H1 (cell line): ENCODE measurements around the gene BEST3. TPM values are rescaled to one million over a fixed set of nuclear protein-coding genes. Genes with fewer than 3 reads are reported as not detected.

Experiments
- CTCF ChIA-PET: fragments of 300-600 bp; sonication (Branson Sonifier 250); formaldehyde crosslinking; loops from one replicate; lab custom pipeline; 2021; ENCODE audit not compliant: partially characterized antibody; lab: Charles Lee
- POLR2A ChIA-PET: fragments of 300-600 bp; sonication (Branson Sonifier 250); formaldehyde crosslinking; loops from one replicate; lab custom pipeline; 2021; ENCODE audit warnings: inconsistent platforms; ENCODE audit not compliant: partially characterized antibody; lab: Charles Lee
- DNase-seq, 2 experiments: peaks; one replicate each; pipeline versions ENCODE4 v3.0.0 to v3.0.0-alpha.2; 2010 to 2022; ENCODE audit warnings: low spot score in 2 of 2, low read depth in 1 of 2, mixed read lengths in 1 of 2
- FAIRE-seq: peaks from 2 replicates; lab custom pipeline; 2011; peaks lifted over from hg19 to GRCh38; lab: Jason Lieb, UNC
- H2AFZ ChIP-seq: 2 replicates; pipeline ENCODE4 v1.8.1; 2012; ENCODE audit warnings: low read length, inconsistent platforms
- H2AK5ac ChIP-seq: 2 replicates; pipeline ENCODE4 v1.6.1; 2013; ENCODE audit warnings: low read depth, low read length
- H2BK120ac ChIP-seq: replicated peaks from 2 replicates; pipeline ENCODE3; 2013; ENCODE audit warnings: low read depth, low read length, inconsistent platforms
- H2BK12ac ChIP-seq: 2 replicates; pipeline ENCODE4 v1.6.1; 2013; ENCODE audit warnings: low read depth, low read length
- H2BK15ac ChIP-seq: 2 replicates; pipeline ENCODE4 v1.6.1; 2013; ENCODE audit warnings: low read length
- H2BK20ac ChIP-seq: 2 replicates; pipeline ENCODE4 v1.6.1; 2013; ENCODE audit warnings: low read length
- H2BK5ac ChIP-seq: 2 replicates; pipeline ENCODE4 v1.6.1; 2013; ENCODE audit warnings: low read depth, low read length
- H3K14ac ChIP-seq: 2 replicates; pipeline ENCODE4 v1.6.1; 2013; ENCODE audit warnings: inconsistent platforms; ENCODE audit not compliant: insufficient read length
- H3K18ac ChIP-seq: 2 replicates; pipeline ENCODE4 v1.6.1; 2013; ENCODE audit warnings: low read length; ENCODE audit errors: extremely low read depth
- H3K23ac ChIP-seq: 2 replicates; pipeline ENCODE4 v1.6.1; 2013; ENCODE audit warnings: inconsistent platforms; ENCODE audit not compliant: insufficient read length
- H3K23me2 ChIP-seq: 2 replicates; pipeline ENCODE4 v1.6.1; 2013; ENCODE audit warnings: low read depth, low read length
- H3K27ac ChIP-seq: 2 replicates; pipeline ENCODE4 v1.6.1; 2011; ENCODE audit warnings: low read depth, low read length, inconsistent platforms
- H3K27me3 ChIP-seq, 4 experiments: replicated peaks in 1 of 4; 1 replicate in 1 of 4; 2 replicates in 3 of 4; pipeline versions ENCODE4 v1.6.1 to v1.8.1; 2011 to 2013; ENCODE audit warnings: low read length in 3 of 4, mild to moderate bottlenecking in 3 of 4, inconsistent platforms in 2 of 4, mixed read lengths in 2 of 4, moderate library complexity in 1 of 4; ENCODE audit not compliant: control insufficient read depth in 3 of 4, insufficient read depth in 3 of 4; ENCODE audit errors: extremely low read depth in 1 of 4
- H3K36me3 ChIP-seq, 4 experiments: 2 replicates each; pipeline versions ENCODE4 v1.6.1 to v1.8.1; 2011 to 2013; ENCODE audit warnings: mild to moderate bottlenecking in 4 of 4, low read length in 3 of 4, moderate library complexity in 2 of 4, control low read depth in 1 of 4, inconsistent platforms in 1 of 4; ENCODE audit not compliant: insufficient read depth in 4 of 4, control insufficient read depth in 2 of 4
- H3K4ac ChIP-seq: replicated peaks from 2 replicates; pipeline ENCODE3; 2013; ENCODE audit warnings: low read length, low read depth, mixed read lengths, inconsistent platforms; ENCODE audit not compliant: insufficient read length
- H3K4me1 ChIP-seq, 4 experiments: replicated peaks in 1 of 4; 1 replicate in 1 of 4; 2 replicates in 3 of 4; pipeline versions ENCODE4 v1.6.1 to v1.8.1; 2011 to 2013; ENCODE audit warnings: low read length in 3 of 4, inconsistent platforms in 2 of 4, mixed read lengths in 1 of 4; ENCODE audit not compliant: insufficient read depth in 4 of 4, control insufficient read depth in 3 of 4
- H3K4me2 ChIP-seq, 2 experiments: 2 replicates each; pipeline versions ENCODE4 v1.6.1 to v1.8.1; 2011 to 2013; ENCODE audit warnings: low read depth in 2 of 2, low read length in 2 of 2, control low read depth in 1 of 2, inconsistent platforms in 1 of 2, mild to moderate bottlenecking in 1 of 2; ENCODE audit not compliant: insufficient read depth in 1 of 2
- H3K4me3 ChIP-seq, 4 experiments: fragments of 200-600, 300-600 bp in 1 of 4; sonication (generic), shearing (Covaris generic), sonication (Bioruptor Twin) in 1 of 4; 2 replicates each; pipeline versions ENCODE4 v1.5.1 to v1.8.1; 2011 to 2016; ENCODE audit warnings: low read length in 4 of 4, low read depth in 3 of 4, control low read depth in 2 of 4, inconsistent platforms in 2 of 4, mild to moderate bottlenecking in 2 of 4, mixed read lengths in 1 of 4, moderate library complexity in 1 of 4; ENCODE audit not compliant: insufficient read depth in 2 of 4; ENCODE audit errors: extremely low read depth in 1 of 4
- H3K56ac ChIP-seq: replicated peaks from 2 replicates; pipeline ENCODE3; 2013; ENCODE audit warnings: low read depth, mild to moderate bottlenecking, mixed read lengths, low read length, inconsistent platforms; ENCODE audit not compliant: insufficient read length
- H3K79me1 ChIP-seq: 2 replicates; pipeline ENCODE4 v1.6.1; 2013; ENCODE audit warnings: low read depth, low read length, control low read depth
- H3K79me2 ChIP-seq, 2 experiments: 2 replicates each; pipeline versions ENCODE4 v1.6.1 to v1.8.1; 2012 to 2013; ENCODE audit warnings: low read length in 2 of 2, mild to moderate bottlenecking in 2 of 2, inconsistent platforms in 1 of 2; ENCODE audit not compliant: insufficient read depth in 2 of 2, control insufficient read depth in 1 of 2
- H3K9ac ChIP-seq, 4 experiments: replicated peaks in 1 of 4; 1 replicate in 1 of 4; 2 replicates in 3 of 4; pipeline versions ENCODE4 v1.6.1 to v1.8.1; 2011 to 2013; ENCODE audit warnings: low read depth in 3 of 4, low read length in 3 of 4, control low read depth in 2 of 4, mild to moderate bottlenecking in 2 of 4, moderate library complexity in 2 of 4, inconsistent platforms in 1 of 4; ENCODE audit errors: extremely low read depth in 1 of 4
- H3K9me3 ChIP-seq, 2 experiments: 2 replicates each; pipeline versions ENCODE4 v1.6.1 to v1.8.1; 2012 to 2013; ENCODE audit warnings: mild to moderate bottlenecking in 2 of 2, moderate library complexity in 2 of 2, control low read depth in 1 of 2, inconsistent platforms in 1 of 2, low read depth in 1 of 2, low read length in 1 of 2, mixed read lengths in 1 of 2; ENCODE audit not compliant: insufficient read depth in 2 of 2
- H4K20me1 ChIP-seq, 2 experiments: replicated peaks in 1 of 2; 2 replicates each; pipeline versions ENCODE3 to v1.8.1; 2011 to 2013; ENCODE audit warnings: inconsistent platforms in 2 of 2, low read length in 2 of 2, mild to moderate bottlenecking in 1 of 2; ENCODE audit not compliant: insufficient read depth in 2 of 2, control insufficient read depth in 1 of 2
- H4K5ac ChIP-seq: 2 replicates; pipeline ENCODE4 v1.6.1; 2013; ENCODE audit warnings: low read length, low read depth, mixed read lengths, inconsistent platforms; ENCODE audit not compliant: insufficient read length
- H4K8ac ChIP-seq: 2 replicates; pipeline ENCODE4 v1.8.0; 2013; ENCODE audit warnings: mild to moderate bottlenecking, moderate library complexity, low read length, inconsistent platforms; ENCODE audit not compliant: insufficient read depth; ENCODE audit errors: extremely low read depth
- H4K91ac ChIP-seq: replicated peaks from 2 replicates; pipeline ENCODE3; 2013; ENCODE audit warnings: low read length, mixed read lengths, inconsistent platforms; ENCODE audit not compliant: insufficient read length
- ATF2 ChIP-seq: IDR thresholded peaks from 2 replicates; pipeline ENCODE4 v1.6.1; 2012; ENCODE audit warnings: low read length, inconsistent platforms
- ATF3 ChIP-seq: IDR thresholded peaks from 2 replicates; pipeline ENCODE4 v1.6.1; 2011; ENCODE audit warnings: low read depth, mild to moderate bottlenecking, low read length; ENCODE audit not compliant: insufficient read depth
- BRCA1 ChIP-seq: IDR thresholded peaks from 2 replicates; pipeline ENCODE4 v1.6.1; 2012; ENCODE audit warnings: low read depth, low read length, improper control_type of control experiment
- CHD2 ChIP-seq: IDR thresholded peaks from 2 replicates; pipeline ENCODE4 v1.6.1; 2012; ENCODE audit warnings: low read length, improper control_type of control experiment
- RAD21 ChIP-seq, 2 experiments: IDR thresholded peaks in 1 of 2; conservative IDR thresholded peaks in 1 of 2; 2 replicates each; pipeline ENCODE4 v1.6.1; 2011; ENCODE audit warnings: low read depth in 2 of 2, low read length in 2 of 2, improper control_type of control experiment in 1 of 2, inconsistent platforms in 1 of 2, mild to moderate bottlenecking in 1 of 2, moderate library complexity in 1 of 2
- RXRA ChIP-seq: IDR thresholded peaks from 2 replicates; pipeline ENCODE4 v1.6.1; 2011; ENCODE audit warnings: low read depth, mild to moderate bottlenecking, low read length, moderate library complexity; ENCODE audit not compliant: insufficient read depth
- SIX5 ChIP-seq: IDR thresholded peaks from 2 replicates; pipeline ENCODE4 v1.6.1; 2011; ENCODE audit warnings: mild to moderate bottlenecking, low read depth, low read length
- TCF12 ChIP-seq: IDR thresholded peaks from 2 replicates; pipeline ENCODE4 v1.6.1; 2011; ENCODE audit warnings: low read depth, mild to moderate bottlenecking, low read length
- ZNF274 ChIP-seq: IDR thresholded peaks from 2 replicates; pipeline ENCODE4 v1.7.0; 2012; ENCODE audit warnings: low read length, borderline replicate concordance; ENCODE audit errors: extremely low read depth
- WGBS, 2 experiments: shearing (Covaris generic) in 1 of 2; methylation state at CpG; one replicate each; pipeline versions ENCODE4 v1.1.6 to v1.1.7; 2013 to 2015; ENCODE audit warnings: low lambda C conversion rate in 2 of 2, mixed read lengths in 2 of 2, inconsistent platforms in 1 of 2, low coverage in 1 of 2, missing lambda C conversion rate in 1 of 2; ENCODE audit not compliant: insufficient replicate concordance in 2 of 2, insufficient coverage in 1 of 2, insufficient read length in 1 of 2; ENCODE audit errors: extremely low coverage in 1 of 2, missing lambda C conversion rate in 1 of 2; 5-methylcytosine and 5-hydroxymethylcytosine counted together
- polyA plus RNA-seq, 7 experiments: library from polyadenylated mRNA; depleted of rRNA in 3 of 7; stranded (reverse) in 5 of 7; unstranded in 2 of 7; fragments of >200 nt in 5 of 7; fragments of 200-250 nt in 2 of 7; gene quantifications; 1 replicate in 5 of 7; 2 replicates in 1 of 7; 4 replicates in 1 of 7; pipeline versions ENCODE4 v1.2.1 to v1.2.3, GENCODE V29; 2011 to 2013; ENCODE audit warnings: missing spikeins in 2 of 7, mixed read lengths in 2 of 7
- total RNA-seq: library from RNA; stranded (reverse); fragmentation: NEBNext Ultra II Directional; extraction: Animal tissue kit (Norgen Biotek cat#: 25700); gene quantifications from 2 replicates; pipeline ENCODE4 v1.2.1, GENCODE V29; 2021
- TF ChIP-seq, protein P1 (sequence below): IDR thresholded peaks from 2 replicates; pipeline ENCODE4 v1.6.1; 2012; ENCODE audit warnings: inconsistent platforms

Gene BEST3
- total and polyA plus RNA-seq, 2 of the 8 experiments (the other 6 are each of a cell fraction or from before 2014, with no cell fraction given): 0.17 TPM; not detected in 1

- no peak for FAIRE-seq
- Histone ChIP-seq H3K36me3 (peaks cover 0 to 4% (median 2%) of the 10 kb centered on the region in 4 experiments; a peak in 3 of 8 replicates), H3K9ac (no peak overlapping the region), H2BK15ac (no peak overlapping the region), H2BK20ac (no peak overlapping the region), H3K23ac (no peak overlapping the region), H3K18ac (no peak overlapping the region), H3K56ac (no peak overlapping the region), H3K4ac (no peak overlapping the region), H3K9me3 (no peaks in the 10 kb centered on the region), H3K4me1 (no peaks in the 10 kb centered on the region), H3K79me2 (no peaks in the 10 kb centered on the region), H2AK5ac (no peak overlapping the region), H2AFZ (no peak overlapping the region), H3K14ac (no peak overlapping the region), H4K5ac (no peak overlapping the region), H3K4me3 (no peak overlapping the region), H2BK12ac (no peak overlapping the region), H3K27ac (no peak overlapping the region), H2BK5ac (no peak overlapping the region), H3K23me2 (no peaks in the 10 kb centered on the region), H3K27me3 (no peaks in the 10 kb centered on the region), H4K8ac (no peak overlapping the region), H3K79me1 (no peaks in the 10 kb centered on the region), H4K20me1 (no peaks in the 10 kb centered on the region), H4K91ac (no peak overlapping the region), H3K4me2 (no peak overlapping the region), H2BK120ac (no peak overlapping the region)
- 79% methylated on average over 2 of the region's 2 CpGs; no CpG with 5 or more reads in 1 of the 2 experiments for WGBS, 2 experiments
- no peak for DNase-seq
- ChIA-PET POLR2A (interaction anchor here (0.7 to 1.1 kb wide), 2 partner anchors 13 to 927 kb away, joined by 3 to 5 read pairs; no protein-coding TSS in a partner anchor), CTCF (interaction anchor here (0.6 to 0.7 kb wide), 2 partner anchors 21 to 225 kb away, joined by 3 read pairs; no protein-coding TSS in a partner anchor)
- no peak for TF ChIP-seq TCF12
- TF ChIP-seq ATF3: no peak
- TF ChIP-seq BRCA1: no peak
- TF ChIP-seq CHD2: no peak
- no peak for TF ChIP-seq SIX5
- TF ChIP-seq ATF2: no peak
- no peak for TF ChIP-seq ZNF274
- TF ChIP-seq RAD21 (IDR thresholded peaks at IDR 0.05 in 1 of 2, conservative IDR thresholded peaks at IDR 0.05 in 1 of 2; ENCODE audit: low read depth in 2 of 2, low read length in 2 of 2): no peak
- TF ChIP-seq RXRA: no peak
- TF ChIP-seq, protein P1, sequence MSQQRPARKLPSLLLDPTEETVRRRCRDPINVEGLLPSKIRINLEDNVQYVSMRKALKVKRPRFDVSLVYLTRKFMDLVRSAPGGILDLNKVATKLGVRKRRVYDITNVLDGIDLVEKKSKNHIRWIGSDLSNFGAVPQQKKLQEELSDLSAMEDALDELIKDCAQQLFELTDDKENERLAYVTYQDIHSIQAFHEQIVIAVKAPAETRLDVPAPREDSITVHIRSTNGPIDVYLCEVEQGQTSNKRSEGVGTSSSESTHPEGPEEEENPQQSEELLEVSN: no peak
These were observed 91.0 kb downstream of the BEST3 start for GRCh38 chr12:69608114-69608513.
